NOMO-1 treated with DMSO at 0.1 percent for 48 hours (cell line): ENCODE results near the gene IL4R.
"Not testable (repeated sequence)": the region's sequence is repeated elsewhere in the genome, so short reads cannot be mapped to it uniquely, and the experiment has no call there.

Source experiments
- DNase-seq: peaks from one replicate; lab custom pipeline; 2025; ENCODE audit not compliant: unreplicated experiment; lab: John Stamatoyannopoulos, UW

The IL4R gene

DNA sequence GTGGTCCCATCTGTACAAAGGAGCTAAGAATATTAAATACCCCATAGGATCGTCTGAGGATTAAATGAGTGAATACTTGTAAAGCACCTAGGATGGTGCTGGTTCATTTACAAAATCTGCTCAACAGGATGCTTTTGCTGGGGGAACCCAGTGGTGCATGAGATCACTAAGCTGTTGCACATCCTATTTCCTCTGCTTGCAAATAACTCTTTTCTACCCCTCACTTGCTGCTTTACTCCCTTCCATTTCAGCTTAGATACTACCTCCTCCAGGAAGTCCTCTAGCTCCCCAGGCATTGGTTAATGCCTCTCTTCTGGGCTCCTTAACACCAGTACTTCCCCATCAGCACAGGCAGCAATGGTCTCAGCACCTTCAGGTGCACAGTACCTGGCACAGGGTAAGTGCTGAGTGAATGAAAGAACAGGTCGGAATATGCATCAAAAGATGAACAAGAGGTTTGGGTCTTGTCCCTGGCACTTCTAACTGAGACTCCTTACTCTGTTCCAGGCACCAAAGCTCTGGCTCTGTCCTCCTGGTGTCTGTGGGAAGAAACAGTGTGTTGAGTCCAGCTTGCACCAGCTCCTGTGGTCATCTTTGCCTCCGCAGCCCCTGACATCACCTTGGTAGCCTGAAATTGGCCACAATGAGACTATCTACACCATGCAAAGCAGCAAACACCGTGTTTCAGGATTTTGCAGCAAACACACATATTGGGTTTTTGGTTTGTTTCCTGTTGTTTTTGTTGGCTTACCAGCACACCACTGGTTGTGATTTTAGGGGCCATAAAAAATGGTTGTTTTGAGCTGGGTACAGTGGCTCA is 64.1 kb downstream of the IL4R start:
- DNase-seq, result no peak

DNA sequence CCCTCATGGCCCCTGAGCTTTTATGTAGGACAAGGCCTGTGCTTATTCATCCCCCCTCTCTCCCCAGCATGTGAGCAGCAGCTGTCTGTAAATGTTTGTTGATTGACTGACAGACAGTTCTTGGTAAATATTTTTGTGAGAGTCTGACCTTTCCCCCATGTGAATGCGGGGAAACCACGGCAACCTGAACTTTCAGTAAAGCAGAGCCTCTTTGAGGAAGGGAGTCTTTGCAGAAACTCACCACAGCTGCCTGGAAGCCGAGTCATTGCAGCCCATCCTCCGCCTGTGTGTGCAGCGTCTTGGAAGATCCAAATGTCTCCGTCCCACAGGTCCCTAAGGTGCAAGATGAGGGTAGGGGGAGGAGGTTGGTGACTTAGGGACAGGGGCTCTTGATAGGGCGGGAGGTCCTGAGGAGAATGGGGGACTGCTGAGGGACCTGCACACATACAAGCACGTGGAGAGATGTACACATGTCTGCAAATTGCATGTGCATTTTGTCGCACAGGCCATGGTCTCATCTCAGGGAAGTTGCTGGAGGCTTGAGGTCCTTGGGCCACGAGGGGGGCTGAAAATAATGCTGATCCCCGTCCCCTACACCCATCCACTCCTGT is 65.2 kb downstream of the IL4R start:
- no peak for DNase-seq

DNA sequence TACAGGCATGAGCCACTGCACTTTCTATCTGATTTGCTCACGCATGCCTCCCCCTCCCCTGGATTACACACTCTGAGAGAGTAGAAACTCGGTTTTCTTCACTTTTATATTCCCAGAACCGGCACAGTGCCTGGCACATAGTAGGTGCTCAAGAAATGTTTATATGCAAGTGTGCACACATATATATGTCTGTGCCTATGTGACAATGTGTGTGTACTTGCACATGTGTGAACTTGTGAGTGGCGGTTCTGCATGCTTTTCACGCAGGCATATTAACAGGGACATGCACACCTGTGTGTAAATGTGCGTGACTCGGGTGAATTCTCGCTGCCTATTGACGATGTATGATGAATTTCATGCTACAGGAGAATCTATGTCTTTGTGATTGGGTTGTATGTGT is 66.1 kb downstream of the IL4R start:
- DNase-seq, result no peak

DNA sequence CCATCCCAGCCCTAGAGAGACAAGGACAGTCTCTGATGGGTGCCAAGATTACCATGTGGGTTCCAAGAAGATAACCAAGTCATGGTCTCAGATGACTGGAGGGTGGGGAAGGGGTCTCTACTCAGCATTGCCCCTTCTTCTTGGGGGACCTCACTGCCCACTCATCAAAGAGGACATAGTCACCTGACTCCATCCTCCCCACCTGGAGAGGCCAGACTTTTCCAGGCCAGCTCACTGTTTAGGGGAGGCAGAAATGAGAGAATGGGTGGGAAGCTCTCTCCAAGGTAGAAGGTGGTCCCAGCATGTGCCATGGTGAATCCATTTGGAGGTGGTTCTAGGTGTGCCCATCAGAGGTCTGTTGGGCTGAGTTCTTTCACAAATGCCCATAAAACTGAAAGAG is 67.5 kb downstream of the IL4R start:
- no peak for DNase-seq

DNA sequence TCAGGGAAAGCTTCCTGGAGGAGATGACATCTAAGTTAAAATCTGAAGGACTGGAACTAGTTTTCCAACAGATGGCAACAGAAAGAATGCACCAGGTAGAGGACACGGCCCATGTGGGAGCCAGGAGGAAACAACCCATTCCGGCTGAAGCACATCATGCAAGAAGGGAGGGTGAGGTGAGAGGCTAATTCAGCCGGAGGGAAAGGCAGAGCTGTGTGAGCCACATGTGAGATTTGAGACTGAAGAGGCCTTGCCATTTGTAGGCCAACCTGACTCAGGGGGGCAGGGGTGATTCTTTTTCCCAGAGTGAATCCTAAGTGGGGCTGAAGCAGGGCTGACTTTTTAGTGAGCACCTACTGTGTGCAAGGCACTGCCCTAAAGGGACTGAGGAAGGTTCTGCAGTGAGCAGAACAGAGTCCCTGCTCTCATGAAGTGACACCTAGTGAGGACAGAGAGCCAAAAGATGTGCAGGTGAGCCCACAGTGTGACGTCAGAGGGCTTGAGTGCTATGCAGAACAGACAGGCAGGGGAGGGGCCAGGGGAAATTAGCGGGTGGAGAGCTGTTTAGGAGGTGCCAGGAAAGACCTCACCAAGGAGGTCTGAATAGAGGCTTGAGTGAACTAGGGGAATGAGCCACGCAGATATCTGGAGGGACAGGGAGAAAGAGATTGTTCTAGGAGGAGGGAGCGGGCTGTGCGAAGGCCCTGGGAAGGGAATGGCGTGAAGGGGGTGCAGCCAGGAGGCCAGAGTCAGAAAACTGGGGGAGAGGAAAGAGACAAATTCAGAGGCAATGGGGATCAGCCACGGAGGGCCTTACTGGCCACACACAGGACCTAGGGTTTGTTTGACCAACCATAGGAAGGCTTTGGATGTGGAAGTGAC is 68.4 kb downstream of the IL4R start:
- no peak for DNase-seq

DNA sequence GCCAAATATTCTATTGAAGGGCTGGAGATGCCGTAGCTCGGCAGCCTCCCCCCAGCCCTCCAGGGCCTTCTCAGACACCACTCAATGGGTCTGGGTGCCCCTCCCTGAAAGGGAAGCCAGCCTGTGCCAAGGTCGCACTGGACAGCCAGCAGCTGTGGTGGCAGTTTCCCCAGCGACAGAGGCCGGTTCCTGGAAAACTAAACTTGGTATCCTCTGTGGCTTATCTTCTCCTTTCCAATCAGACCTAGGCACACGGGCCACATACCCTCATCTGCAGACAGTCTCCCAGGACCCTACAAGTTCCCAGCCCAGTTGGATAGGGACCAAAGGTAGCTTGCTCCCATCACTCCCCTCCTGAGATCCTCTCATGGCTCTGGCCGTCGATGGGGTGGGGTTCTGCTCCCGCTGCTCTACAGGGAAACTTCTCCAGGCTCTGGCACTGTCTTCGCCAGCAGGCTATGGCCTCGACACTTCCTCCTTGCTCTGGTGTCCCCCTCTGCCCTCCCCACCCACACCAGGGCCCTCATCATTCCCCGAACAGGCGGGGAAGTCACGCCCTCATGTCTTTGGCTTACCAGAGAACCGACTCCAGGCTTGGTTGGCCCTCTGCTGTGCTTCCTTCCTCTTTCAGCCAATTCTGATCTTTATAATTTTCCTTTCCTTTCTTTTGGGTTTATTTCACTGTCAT is 69.9 kb downstream of the IL4R start:
- DNase-seq, result no peak

DNA sequence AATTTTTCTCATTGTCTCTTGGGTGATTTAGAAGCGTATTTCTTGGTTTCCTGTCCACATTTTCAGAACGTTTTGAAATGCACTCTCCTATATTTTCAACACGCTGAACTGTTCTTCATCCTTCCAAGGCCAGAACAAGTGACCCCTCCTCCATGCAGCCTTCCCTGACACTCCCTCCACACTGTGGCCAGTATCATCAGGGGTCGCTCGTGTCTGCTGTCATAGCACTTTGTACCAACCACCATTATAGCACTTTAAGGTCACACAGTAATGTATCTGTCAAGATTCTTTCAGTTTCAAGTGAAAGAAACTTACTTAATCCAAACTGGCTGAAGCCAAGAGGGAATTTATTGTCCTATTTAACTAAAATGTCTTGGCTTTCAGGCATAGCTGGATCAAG is 70.7 kb downstream of the IL4R start:
- no peak for DNase-seq

DNA sequence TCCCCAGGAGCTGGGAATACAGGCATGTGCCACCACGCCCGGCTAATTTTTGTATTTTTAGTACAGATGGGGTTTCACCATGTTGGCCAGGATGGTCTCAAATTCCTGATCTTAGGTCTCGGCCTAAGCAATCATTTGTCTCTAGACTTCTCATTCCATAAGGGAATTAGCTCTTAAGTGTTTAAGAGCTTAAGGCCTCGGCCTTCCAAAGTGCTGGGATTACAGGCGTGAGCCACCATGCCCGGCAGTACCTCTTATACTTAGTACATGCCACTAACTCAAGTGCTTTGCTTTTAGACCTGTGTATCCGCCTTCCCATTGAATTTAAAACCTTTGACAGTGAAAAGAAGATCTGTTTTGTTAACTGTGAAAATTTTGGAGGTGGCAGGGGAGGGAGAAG is 71.6 kb downstream of the IL4R start:
- no peak for DNase-seq

DNA sequence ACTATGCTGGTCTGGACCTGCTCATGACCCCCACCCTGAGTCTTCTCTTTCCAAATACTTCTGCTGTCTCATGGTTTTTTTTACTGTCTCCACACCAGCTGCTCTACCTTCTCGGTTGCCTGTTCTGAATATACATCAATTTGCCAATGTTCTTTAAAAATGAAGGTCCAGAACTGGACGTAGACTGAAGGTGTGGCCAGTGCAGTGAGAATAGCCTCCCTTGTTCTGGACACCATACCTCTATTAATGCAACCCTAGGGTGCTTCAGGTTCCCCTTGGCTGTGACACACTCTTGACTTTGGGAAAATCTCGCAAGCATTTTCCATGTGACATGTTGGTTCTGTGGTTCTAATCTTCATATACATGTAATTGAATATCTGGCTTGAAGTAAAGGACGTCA is 72.9 kb downstream of the IL4R start:
- no peak for DNase-seq

DNA sequence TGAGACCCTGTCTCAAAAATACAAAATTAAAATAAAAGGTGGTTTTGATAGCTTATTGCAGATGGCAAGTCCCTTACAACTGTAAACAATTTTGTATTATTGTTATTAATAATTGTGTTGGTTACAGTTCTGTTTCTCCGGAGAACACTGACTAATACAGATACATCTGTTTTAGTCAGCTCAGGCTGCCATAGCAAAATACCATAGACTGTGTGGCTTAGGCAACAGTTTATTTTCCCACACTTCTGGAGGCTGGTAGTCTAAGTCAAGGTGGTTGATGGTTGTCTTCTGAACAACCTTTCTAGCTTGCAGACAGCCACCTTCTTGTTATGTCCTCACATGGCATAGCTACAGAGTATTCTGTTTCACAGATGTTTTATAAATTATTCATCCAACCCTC is 74.0 kb downstream of the IL4R start:
- no peak for DNase-seq

DNA sequence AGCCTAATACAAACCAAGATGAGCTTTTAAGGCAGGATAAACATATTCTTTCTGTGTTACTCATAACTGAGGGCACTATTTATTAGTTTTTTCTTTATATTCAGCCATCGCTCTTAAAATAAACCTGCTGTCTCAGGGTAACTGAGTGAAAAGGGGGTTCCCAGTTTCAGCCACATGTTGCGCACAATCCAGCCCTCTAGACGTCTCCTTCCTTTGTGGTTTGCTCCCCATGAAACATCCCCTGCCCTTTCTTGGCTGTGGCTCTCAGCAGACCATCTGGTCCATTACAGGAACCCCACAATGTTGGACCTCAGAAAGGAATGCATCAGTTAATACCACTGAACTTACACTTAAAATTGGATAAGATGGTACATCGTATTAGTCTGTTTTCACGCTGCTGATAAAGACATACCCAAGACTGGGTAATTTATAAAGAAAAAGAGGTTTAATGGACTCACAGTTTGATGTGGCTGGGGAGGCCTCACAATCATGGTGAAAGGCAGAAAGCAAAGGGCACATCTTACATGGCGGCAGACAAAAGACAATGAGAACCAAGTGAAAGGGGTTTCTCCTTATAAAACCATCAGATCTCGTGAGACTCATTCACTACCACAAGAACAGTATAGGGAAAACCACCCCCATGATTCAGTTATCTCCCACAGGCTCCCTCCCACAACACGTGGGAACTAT is 75.6 kb downstream of the IL4R start:
- DNase-seq, result no peak

DNA sequence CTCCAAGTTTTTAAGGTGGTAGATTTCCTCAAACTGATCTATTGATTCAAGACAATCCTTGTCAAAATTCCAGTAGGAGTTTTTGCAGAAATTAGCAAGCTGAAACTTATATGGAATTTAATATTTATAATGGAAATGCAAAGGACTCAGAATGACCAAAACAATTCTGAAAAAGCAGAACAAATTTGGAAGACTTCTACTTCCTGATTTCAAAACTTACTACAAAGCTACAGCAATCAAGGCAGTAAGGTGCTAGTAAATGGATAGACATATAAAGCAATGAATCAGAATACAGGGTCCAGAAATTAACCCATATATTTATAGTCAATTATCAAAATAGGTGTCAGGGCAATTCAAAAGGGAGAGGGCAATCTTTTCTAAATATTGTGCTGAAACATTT is 76.4 kb downstream of the IL4R start:
- DNase-seq, result peak; percentile 67

DNA sequence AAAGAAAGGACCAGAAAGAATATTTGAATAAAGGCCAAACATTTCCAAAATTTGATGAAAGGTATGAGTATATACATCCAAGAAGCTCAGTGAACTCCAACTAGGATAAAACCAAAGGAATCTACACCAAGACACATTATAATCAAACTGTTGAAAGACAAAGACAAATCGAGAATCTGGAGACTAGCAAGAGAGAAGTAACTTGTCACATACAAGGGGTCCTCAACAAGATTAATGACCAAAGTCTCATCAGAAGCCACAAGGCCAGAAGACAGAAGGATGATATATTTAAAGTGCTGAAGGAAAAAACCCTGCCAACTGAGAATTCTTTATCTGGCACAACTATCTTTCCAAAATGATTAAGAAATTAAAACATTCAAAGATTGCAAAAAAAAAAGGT is 78.9 kb downstream of the IL4R start:
- no peak for DNase-seq

DNA sequence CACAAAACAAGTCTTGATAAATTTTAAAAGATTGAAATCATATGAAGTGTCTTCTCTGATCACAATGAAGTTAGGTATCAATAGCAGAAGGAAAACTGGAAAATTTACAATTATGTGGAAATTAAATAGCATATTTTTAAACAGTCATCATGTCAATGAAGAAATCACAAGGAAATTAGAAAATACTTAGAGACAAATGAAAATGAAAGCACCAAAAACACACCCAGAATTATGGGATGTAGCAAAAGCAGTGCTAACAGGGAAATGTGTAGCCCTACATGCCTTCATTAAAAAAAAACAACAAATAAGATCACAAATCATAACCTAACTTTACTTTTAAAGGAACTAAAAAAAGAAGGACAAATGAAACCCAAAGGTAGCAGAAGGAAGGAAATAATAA is 80.7 kb downstream of the IL4R start:
- DNase-seq, result no peak

DNA sequence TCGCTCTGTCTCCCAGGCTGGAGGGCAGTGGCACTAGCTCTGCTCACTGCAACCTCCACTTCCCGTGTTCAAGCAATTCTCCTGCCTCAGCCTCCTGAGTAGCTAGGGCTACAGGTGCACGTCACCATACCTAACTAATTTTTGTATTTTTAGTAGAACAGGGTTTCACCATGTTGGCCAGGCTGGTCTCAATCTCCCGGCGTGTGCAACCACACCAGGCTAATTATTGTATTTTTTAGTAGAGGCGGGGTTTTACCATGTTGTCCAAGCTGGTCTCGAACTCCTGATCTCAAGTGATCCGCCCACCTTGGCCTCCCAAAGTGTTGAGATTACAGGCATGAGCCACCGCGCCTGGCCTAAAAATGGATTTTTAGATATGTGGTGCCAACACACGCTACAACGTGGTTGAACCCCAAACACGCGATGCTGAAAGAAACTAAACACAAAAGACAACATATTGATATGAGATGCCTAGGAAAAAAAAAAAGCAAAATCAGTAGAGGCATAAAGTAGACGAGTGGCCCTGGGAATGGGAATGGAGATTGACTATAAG is 84.6 kb downstream of the IL4R start:
- DNase-seq, result not testable (repeated sequence)

DNA sequence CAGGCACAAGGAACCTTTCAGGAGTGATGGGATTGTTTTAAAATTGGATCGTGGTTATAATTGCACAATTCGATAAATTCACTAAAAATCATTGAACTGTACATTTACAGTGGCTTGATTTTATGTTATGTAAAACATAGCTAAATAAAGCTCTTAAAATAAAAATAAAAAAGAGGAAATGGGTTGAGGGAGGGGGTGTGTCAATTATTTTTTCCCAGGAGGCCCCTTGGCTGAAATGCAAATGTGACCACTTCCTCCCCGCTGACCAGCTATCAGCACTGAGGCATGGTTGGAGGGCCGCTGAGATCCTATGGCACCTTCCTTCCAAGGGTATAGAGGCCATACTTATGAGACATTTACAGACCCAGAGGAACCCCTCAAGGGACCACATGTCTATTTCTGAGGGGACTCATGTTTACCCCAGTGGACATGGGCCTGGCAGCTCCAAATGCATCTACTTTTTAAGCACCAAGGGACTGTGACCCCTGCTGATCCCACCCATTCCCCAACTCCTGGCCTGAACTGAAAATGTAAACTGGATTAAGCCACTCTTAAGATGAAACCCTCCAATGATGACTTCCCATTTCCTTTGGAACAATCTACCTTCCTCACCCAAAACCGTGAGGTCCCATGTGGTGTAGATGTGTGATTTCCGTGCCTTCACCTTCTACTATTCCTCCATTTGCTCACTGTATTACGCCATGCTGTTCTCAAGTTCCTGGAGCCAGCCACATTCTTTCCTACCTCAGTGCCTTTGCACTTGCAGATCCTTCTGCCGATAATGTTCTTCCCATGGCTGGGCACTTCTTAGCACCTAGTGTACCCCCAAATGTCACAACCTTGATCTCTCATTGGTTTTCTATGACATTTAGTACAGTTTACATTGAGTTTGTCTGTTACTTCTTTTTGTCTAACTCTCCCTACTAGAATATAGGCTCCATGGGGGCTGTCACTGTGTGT is 85.4 kb downstream of the IL4R start:
- peak; percentile 75 for DNase-seq

DNA sequence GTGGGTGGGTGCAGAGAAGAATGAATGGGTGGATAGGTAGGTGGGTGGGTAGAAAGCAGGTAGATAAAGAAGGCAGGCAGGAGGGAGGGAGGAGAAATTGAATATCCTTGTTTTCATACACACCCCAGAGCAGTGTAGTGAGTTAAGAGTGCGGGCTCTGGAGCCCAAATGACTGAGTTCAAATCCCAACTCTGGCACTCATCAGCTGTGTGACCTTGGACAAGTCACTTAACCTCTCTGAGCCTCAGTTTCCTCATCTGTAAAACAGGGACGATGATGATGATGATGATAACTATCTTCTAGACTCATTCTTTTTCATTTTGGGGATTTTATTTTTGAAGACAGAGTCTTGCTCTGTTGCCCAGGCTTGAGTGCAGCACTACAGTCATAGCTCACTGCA is 86.2 kb downstream of the IL4R start:
- no peak for DNase-seq

DNA sequence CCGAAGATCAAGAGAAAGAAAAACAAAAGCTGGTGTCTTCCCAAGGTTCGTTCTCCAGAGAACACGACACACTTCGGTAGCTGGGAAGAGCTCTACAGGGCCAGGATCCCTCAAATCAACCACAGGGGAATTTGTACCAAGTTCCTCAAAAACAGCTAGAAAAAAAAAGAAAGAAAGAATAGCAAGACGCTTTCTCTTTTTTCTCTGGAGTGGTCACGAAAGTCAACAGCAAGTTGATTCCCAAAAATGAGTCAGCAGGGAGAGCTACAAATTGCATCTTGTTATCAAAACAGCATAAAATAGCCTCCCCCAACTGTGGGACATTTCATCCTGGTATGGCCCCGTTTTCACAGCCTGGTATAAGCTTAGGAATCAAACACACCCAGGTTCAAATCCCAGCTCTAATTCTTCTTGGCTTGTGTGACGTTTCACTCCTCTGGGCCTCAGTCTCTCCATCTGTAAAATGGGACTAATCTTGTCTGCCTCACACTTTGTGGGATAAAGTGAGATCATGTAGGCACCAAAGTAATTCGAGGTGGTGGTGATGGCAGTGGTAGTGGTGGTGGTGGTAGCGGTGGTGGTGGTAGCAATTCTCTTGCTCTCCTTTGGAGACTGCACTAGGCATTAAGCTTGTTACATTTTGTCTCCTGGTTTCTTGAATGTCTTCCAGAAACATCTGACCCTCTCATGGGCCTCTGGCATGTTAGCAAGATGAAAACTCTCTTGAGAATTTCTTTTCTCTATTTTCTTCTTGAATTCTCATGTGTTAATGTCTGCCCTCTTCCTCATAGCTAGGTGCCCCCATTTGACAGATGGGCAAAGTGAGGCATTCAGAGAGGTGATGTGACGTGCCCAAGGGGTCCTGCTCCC is 87.2 kb downstream of the IL4R start:
- DNase-seq, result peak; percentile 60
